Hippocampal formation (tissue), 2 donors: ENCODE results near the gene CLRN3.

Experiments
- DNase-seq, 2 donors: peaks; one replicate each; lab custom pipeline; 2025; lab: John Stamatoyannopoulos, UW

Gene CLRN3

DNA sequence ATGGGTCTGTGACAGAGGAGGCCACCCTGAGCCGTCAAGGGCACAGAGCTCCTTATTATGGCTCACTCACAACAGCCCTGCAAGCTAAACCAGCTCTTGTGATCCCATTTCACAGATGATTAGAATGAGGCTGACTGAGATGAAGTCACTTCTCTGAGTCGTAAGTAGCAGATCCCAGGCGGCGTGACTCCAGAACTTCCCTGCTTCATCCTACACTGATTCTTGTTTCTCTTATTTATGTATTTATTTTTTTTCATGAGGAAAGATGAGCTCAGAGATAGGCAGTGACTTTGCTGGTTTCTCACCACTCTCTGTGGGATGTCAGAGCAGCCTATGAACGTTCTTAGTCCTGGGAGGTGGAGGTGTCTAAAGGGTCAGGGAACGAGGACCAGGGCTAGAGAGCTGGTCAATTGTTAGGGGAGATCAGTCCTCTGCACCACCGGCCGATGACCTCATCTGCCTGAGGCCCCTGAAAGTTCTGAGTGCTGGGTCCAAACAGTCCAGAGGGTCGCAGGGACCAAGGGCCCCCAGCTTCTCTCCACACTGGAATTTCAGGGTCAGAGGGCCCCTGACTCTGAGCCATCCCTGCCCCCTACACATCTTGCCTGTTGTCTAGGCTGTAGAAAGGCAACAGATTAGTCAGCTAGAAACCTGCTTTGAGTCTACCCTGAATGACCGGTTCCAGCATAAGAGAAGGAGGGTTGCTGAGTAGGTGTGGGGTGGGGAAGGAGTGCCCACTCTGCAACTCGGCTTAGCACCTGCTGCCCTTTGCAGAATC, 17.9 kb downstream of the CLRN3 start:
- DNase-seq: no peak

DNA sequence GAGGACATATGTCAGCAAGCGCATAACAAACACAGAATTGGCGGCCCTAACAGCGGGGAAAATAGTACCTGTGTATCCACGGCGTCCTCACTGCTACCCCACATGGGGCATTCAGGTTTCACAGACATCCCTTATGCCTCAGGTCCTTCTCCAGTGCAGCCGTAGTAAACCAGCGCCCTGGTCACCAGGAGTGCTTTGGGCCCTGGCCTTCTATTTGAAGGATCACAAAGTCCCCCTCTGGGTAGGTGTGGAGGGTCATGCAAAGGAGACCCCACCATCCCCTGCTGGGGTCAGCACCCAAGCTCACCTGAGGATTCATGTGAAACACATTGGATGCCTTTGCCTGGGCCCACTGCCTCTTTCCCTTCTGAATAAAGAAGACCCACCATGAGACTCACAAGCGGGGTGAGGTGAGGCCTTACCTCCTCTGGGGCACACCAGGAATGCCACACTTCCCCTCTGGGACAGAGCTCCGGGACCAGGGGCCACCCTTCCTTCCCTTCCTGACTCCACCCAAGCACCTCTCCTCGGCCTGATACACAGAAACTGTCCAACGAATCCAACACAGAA, 18.8 kb downstream of the CLRN3 start:
- no peak for DNase-seq

DNA sequence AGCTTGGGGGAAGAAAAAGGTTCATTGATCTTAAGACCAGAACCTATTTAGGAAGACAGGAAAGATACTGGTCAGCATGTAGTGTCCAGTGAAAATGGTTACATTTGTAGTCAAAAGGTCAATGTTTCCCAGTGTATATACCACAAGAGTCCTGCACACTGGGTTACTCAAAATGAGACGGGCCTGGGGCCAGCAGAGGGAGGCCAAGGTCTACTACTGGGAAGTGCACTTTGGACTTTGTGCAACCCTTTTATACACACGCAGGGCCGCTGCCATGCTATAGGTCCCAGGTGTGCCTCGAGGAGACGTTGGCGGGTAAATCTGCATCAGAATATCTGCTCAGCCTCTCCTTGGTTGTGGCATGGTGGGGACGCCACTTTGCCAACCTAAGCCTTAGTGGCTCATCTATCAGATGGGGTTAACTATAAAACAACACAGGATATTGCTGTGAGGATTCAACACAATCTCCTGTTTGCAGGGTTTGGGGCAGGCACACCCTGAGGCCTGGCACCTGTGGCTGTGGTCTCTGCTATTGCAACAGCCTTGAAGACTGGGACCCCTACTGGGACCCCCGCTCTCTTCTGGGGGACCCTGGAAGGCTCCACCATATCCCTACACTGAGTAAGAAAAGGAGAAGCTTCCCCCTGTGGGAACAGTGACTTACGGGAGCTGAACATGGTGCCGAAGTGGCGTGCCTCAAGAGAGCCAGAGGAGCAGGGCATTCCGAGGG, 19.7 kb downstream of the CLRN3 start:
- no peak for DNase-seq

DNA sequence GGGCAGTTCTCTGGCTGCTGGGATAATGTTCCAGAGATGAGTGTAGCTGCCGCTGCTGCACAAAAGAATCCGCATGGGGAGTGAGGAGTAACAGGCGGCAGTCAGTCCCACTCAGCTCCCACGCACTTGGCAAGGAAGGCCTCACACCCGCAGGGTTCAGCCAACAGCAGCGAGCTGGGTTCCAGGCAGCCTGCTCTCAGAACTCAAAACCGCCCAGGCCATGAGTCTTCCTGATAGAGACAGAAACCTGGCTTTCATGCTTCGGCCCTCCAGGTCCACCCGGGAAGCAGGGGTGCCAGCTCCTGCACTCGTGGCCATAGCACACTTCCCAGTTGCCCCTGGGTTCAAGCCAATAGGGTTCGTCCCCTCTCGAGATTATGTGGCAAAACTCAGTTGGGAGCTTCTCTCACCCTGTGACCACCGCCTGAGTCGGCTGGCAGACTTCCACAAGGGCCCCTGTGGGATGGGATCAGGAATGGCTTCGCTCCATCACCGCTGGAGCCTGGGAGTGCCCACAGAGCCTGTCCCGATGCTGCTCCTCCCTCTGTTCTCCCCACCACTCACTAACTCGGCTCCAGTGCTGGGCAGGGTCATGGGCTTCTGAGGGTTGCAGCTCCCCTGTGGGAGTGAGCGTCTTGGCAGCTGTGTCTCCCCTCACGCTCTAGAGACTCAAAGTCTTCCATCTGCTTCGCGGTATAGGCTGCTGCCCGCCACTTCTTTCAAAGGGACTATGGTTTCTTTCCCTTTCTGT, 20.6 kb downstream of the CLRN3 start:
- DNase-seq: no peak

- no peak for DNase-seq
These were observed 21.1 kb downstream of the CLRN3 start for GRCh38 chr10:127871631-127872010.

DNA sequence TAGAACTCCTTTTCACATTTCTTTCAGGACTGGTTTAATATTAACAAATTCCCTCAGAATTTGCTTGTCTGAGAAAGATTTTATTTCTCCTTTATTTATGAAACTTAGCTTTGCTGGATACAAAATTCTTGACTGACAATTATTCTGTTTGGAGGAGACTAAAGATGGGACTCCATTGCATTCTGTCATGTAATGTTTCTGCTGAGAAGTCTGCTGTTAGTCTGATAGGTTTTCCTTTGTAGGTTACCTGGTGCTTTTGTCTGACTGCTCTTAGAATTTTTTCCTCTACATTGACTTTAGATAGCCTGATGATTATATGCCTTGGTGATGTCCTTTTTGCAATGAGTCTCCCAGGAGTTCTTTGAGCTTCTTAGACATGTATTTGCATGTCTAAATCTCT, 23.4 kb downstream of the CLRN3 start:
- DNase-seq: no peak

DNA sequence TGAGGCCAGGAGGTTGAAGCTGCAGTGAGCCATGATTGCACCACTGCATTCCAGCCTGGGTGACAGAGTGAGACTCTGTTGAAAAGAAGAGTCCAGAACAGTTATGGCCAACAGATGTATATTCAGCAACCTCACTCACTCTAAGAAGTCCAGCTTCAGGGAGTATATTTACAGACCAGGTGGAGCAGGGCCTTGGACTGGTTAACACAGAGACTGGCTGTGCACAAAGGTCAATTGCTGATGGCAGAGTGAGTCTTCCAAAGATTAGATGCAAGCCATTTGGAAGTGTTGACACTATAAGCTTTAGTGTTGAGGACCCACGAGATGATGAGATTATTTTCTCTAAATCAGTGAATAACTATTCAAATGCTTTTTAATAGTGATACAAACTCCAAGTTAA, 24.9 kb downstream of the CLRN3 start:
- DNase-seq: no peak

DNA sequence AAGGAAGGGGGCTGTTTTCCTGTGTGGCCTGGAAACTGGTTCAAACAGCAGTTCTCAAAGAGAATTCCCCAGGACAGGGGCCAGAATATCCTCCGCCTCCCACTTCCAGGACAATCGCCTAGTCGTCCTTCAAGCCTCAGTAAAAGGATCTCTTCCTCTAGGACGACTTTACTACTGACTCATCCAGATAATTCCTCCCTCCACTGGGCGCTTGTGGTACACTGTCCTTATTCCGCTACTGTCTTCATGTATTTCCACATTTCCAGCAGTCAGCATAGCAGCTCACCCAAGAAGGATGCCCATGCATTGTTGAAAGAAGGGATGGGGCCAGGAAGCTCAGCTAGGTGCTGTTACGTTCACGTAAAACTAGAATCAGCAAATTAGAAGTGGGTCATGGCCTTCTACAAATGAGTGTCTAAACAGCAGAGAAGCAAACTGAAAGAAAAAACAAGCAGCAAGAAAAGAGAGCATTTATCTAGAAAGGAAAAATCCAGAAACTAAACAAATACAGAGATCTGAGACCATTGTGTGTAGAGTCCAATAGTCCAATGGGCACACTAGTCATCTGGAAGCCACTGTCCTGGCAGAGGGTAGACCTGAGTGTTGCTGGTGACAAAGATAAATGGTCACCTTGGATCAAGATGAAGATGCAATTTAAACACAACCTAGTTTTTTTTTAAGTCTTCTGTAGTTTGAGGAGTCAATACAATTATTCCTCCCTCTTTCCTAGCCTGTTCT, 26.3 kb downstream of the CLRN3 start:
- no peak for DNase-seq

GRCh38 chr10:127863231-127863825, 29.4 kb downstream of the CLRN3 start:
- DNase-seq: no peak

DNA sequence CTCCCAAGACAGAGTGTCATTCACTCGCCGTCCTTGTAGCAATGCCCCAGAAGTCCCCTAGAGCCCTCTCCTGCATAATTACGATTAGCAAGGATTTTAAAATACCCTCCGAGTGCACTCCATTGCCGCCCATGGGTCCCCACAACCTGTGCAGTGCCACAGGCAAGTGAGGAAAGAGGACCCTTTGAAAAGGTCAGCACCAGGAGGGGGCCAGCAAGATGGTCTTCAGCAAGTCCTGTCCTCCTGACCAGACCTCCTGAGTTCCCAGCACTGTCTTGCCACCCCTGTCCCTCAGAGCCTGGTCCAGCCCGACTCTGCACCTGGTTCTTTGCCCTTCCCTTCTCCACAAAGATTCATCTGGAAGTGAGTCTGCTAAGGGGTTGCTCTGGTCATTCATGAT, 32.1 kb downstream of the CLRN3 start:
- no peak for DNase-seq

GRCh38 chr10:127855976-127856375, 36.8 kb downstream of the CLRN3 start:
- DNase-seq: no peak

DNA sequence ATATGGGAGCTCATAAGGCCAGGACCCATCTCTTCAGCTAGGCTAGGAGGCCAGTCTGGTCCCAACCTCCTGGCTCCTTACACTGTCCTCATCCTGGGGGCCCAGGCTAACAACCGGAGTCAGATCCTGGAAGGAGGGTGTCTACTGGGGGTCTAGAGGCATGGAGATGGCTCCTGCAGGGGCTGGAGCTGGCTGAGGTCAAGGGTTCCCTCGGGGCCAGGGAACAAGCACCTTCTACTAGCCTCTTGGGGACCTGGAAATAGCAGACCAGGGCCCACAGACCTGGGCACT, 37.2 kb downstream of the CLRN3 start:
- no peak for DNase-seq

GRCh38 chr10:127854769-127855590, 37.8 kb downstream of the CLRN3 start:
- DNase-seq: no peak

GRCh38 chr10:127853868-127854768, 38.6 kb downstream of the CLRN3 start:
- peak; percentile 72 to 84 for DNase-seq

- no peak for DNase-seq
These were observed 40.3 kb downstream of the CLRN3 start for GRCh38 chr10:127852456-127852855.

DNA sequence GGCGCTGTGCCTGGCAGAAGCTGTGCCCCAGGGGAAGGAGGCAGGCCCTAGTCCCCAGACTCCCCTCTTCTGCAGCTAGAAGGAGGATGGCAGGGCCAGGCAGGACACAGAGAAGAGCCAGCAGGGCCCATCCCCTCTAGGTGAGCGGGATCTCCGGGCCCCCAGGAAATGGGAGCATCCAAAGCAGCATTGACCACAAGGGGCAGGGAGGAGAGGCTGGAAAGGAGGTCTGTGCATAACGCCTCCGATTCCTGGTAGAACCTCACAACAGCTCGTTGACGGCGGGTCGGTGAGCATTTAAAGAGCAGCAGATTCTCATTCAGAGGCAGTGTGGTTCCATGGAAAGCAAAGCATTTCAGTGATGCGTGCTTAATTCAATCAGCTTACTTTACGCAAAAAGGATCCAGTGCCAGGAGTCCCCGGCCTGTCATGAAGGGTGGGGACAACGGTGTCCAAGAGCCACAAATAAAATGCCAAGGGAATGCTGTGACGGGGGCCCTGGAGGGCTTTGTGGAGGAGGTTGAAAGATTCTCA, 41.0 kb downstream of the CLRN3 start:
- DNase-seq: no peak

GRCh38 chr10:127850944-127851343, 41.8 kb downstream of the CLRN3 start:
- DNase-seq: no peak

DNA sequence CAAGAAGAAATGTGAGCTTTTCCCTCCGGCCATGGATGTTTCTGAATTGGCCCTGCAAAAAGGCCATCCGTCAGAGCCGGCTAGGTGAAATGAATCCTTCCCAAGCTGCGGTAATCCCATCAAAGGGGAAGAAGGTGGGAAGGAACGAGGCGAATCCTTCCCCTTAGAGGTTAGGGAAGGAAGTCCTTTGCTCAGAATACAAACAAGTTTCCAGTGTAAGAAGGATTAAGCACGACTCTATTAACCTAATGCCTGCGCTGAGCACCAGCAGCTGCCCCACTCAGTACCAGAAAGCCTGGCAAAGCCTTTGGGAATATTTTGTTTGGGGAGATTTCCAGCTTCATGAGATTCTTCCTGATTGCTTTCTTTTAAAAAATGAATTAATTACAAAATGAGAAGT, 42.8 kb downstream of the CLRN3 start:
- no peak for DNase-seq

DNA sequence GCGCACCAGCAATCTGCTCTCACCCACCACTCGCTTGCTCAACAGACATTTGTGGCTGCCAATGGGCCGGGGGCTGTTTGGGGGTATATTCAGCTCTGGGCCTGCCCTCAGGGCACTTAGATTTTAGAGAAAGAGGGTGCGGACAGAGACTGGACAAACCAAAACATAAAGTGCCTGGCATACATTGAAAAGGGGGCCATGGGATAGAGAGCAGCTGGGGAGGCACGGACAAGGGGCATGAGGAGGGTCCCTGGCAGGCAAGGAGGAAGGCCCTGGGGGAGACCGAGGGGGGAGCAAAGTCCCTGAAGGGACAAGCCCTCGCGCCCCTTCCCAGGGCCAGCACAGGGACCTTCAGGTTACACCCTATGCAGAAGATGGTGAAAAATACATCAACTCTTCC, 43.5 kb downstream of the CLRN3 start:
- no peak for DNase-seq
